Skeletal muscle satellite cell (primary cell): ENCODE results near the gene MROH8.

Experiments used
- H3K27me3 ChIP-seq: 2 replicates; pipeline ENCODE4 v1.7.0; 2013; ENCODE audit warnings: low read length; ENCODE audit not compliant: control insufficient read depth, insufficient read depth
- H3K36me3 ChIP-seq: 2 replicates; pipeline ENCODE4 v1.7.0; 2013; ENCODE audit warnings: mild to moderate bottlenecking, control low read depth, low read length; ENCODE audit not compliant: insufficient read depth
- H3K4me1 ChIP-seq: 2 replicates; pipeline ENCODE4 v1.7.0; 2013; ENCODE audit warnings: low read length; ENCODE audit not compliant: control insufficient read depth, insufficient read depth
- H3K4me2 ChIP-seq: 2 replicates; pipeline ENCODE4 v1.7.0; 2013; ENCODE audit warnings: mild to moderate bottlenecking, low read length
- H3K4me3 ChIP-seq: 2 replicates; pipeline ENCODE4 v1.7.0; 2013; ENCODE audit warnings: low read length
- H3K9ac ChIP-seq: 2 replicates; pipeline ENCODE4 v1.7.0; 2013; ENCODE audit warnings: mild to moderate bottlenecking, low read depth, low read length, moderate library complexity
- H3K9me3 ChIP-seq: replicated peaks from 2 replicates; pipeline ENCODE4 v1.7.0; 2013; ENCODE audit warnings: mild to moderate bottlenecking, control low read depth, low read length

MROH8 gene

GRCh38 chr20:37166867-37167266 is 12.5 kb downstream of the MROH8 start:
- Histone ChIP-seq H3K4me3 (no peak overlapping the region), H3K9ac (no peak overlapping the region), H3K4me1 (no peaks in the 10 kb centered on the region), H3K36me3 (no peaks in the 10 kb centered on the region), H3K4me2 (no peak overlapping the region), H3K9me3 (no peaks in the 10 kb centered on the region), H3K27me3 (peaks cover 3% of the 10 kb centered on the region)

DNA sequence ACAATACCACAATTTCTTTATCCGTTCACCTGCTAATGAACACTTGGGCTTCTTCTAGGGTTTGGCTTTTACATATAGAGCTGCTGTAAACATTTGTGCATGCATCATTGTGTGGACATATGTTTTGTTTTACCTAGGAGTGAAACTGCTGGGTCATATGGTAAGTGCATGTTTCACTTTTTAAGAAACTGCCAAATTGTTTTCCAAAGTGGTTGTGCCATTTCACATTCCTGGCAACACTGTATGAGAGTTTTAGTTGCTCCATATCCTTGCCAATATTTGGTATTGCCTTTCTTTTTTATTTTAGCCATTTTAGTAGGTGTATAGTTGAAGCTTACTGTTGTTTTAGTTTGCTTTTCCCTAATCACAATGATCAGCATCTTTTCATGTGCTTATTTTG is 14.3 kb downstream of the MROH8 start:
- Histone ChIP-seq H3K9ac (no peak overlapping the region), H3K4me3 (no peak overlapping the region), H3K4me2 (no peak overlapping the region), H3K4me1 (no peaks in the 10 kb centered on the region), H3K9me3 (no peaks in the 10 kb centered on the region), H3K36me3 (no peaks in the 10 kb centered on the region), H3K27me3 (peaks cover 4% of the 10 kb centered on the region)

DNA sequence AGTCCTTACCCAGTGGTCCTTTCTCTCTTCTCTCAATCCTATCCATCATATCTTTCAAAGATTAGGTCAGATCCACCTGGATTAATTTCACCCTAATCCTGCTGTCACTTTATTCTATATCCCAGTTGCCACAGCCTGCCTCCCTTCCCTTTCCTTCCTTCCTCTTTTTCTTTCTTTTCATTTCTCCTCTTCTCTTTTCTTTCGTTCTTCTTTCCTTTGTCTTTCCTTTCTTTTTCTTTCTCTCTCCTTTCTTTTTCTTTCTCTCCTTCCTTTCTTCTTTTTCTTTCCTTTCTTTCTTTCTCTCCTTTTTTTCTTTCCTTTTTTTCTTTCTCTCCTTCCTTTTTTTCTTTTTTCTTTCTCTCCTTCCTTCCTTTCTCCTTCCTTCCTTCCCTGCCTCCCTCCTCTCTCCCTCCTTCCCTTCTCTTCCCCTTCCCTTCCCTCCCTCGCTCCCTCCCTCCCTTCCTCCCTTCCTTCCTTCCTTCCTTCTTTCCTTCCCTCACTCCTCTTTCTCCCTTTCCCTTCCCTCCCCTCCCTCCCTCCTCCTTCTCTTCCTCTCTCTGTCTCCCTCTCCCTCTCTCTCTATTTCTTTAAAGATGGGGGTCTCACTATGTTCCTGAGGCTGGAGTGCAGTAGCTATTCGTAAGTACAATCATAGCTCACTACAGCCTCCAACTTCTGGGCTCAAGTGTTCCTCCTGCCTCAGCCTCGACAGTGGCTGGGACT is 15.4 kb downstream of the MROH8 start:
- H3K27me3 ChIP-seq = peaks cover 4% of the 10 kb centered on the region
- H3K4me1 ChIP-seq = no peaks in the 10 kb centered on the region
- H3K9me3 ChIP-seq = no peaks in the 10 kb centered on the region
- H3K9ac ChIP-seq = no peak overlapping the region
- no peak overlapping the region for H3K4me2 ChIP-seq
- H3K4me3 ChIP-seq = no peak overlapping the region
- no peaks in the 10 kb centered on the region for H3K36me3 ChIP-seq

DNA sequence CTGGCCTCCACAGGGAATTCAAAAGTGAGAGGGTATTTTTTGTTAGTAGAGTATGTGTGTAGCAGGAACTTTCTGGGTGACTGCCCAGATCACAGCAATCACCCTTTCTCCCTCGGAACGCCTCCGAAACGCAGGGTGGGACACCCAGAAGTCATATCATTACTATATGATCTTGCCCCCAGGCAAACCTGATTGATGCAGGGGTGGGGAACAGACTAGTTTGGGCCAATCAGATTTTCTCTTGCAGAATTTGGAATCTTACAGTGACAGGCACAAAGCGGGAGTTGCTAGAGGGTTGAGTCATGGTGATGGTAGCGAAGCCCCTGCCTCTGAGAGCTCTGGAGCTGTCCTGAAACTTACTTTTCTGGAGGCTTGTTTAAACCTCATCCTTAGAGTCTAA is 16.7 kb downstream of the MROH8 start:
- Histone ChIP-seq H3K4me2 (no peak overlapping the region), H3K4me3 (no peak overlapping the region), H3K9ac (no peak overlapping the region), H3K36me3 (no peaks in the 10 kb centered on the region), H3K4me1 (no peaks in the 10 kb centered on the region), H3K27me3 (peaks cover 4% of the 10 kb centered on the region), H3K9me3 (no peaks in the 10 kb centered on the region)

GRCh38 chr20:37161830-37162549 is 17.4 kb downstream of the MROH8 start:
- Histone ChIP-seq H3K9me3 (no peaks in the 10 kb centered on the region), H3K36me3 (no peaks in the 10 kb centered on the region), H3K27me3 (peaks cover 4% of the 10 kb centered on the region), H3K4me3 (no peak overlapping the region), H3K4me2 (no peak overlapping the region), H3K9ac (no peak overlapping the region), H3K4me1 (no peaks in the 10 kb centered on the region)

DNA sequence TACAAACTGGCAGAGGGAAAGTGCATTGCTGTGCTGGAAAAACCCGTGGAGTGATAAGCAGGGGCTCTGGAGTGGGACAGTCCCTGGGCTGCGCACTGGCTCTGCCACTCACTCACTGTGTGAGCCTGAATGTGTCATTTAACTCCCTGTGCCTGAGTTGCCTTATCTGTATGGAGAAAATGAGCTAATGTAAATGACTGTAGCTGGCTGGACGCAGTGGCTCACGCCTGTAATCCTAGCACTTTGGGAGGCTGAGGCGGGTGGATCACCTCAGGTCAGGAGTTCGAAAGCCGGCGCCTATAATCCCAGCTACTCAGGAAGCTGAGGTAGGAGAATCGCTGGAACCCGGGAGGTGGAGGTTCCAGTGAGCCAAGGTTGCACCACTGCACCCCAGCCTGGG is 18.7 kb downstream of the MROH8 start:
- Histone ChIP-seq H3K9me3 (no peaks in the 10 kb centered on the region), H3K4me1 (no peaks in the 10 kb centered on the region), H3K4me2 (no peak overlapping the region), H3K27me3 (peaks cover 4% of the 10 kb centered on the region), H3K36me3 (no peaks in the 10 kb centered on the region), H3K9ac (no peak overlapping the region), H3K4me3 (no peak overlapping the region)

- no peak overlapping the region for H3K4me3 ChIP-seq
- H3K4me2 ChIP-seq = no peak overlapping the region
- H3K36me3 ChIP-seq = no peaks in the 10 kb centered on the region
- H3K27me3 ChIP-seq = peaks cover 4% of the 10 kb centered on the region
- H3K9me3 ChIP-seq = no peaks in the 10 kb centered on the region
- no peaks in the 10 kb centered on the region for H3K4me1 ChIP-seq
- no peak overlapping the region for H3K9ac ChIP-seq
Measured at GRCh38 chr20:37158248-37158647, 21.1 kb downstream of the MROH8 start.

GRCh38 chr20:37155987-37156386 is 23.4 kb downstream of the MROH8 start:
- no peak overlapping the region for H3K4me2 ChIP-seq
- H3K36me3 ChIP-seq = no peaks in the 10 kb centered on the region
- H3K4me1 ChIP-seq = no peaks in the 10 kb centered on the region
- no peak overlapping the region for H3K9ac ChIP-seq
- H3K27me3 ChIP-seq = no peaks in the 10 kb centered on the region
- no peaks in the 10 kb centered on the region for H3K9me3 ChIP-seq
- H3K4me3 ChIP-seq = no peak overlapping the region

GRCh38 chr20:37154684-37155298 is 24.6 kb downstream of the MROH8 start:
- Histone ChIP-seq H3K27me3 (no peaks in the 10 kb centered on the region), H3K4me1 (no peaks in the 10 kb centered on the region), H3K4me2 (no peak overlapping the region), H3K9me3 (no peaks in the 10 kb centered on the region), H3K36me3 (no peaks in the 10 kb centered on the region), H3K9ac (no peak overlapping the region), H3K4me3 (no peak overlapping the region)

DNA sequence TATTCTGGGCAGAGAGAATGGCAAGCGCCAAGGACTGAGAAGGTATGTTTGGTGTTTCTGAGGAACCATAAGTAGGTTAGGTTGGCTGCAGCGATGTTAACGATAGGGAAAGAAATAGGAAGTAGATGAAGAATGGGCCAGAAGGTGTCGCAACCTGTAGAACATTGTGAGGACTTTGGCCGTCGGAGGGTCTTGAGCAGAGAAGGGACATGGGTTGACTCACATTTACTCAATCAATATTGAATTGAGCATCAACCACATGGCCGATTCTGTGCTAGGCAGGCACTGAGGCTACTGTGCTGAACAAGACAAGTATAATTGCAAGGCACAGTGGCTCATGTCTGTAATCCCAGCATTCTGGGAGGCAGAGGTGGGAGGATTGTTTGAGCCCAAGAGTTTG is 27.1 kb downstream of the MROH8 start:
- Histone ChIP-seq H3K9ac (no peak overlapping the region), H3K4me2 (no peak overlapping the region), H3K27me3 (no peaks in the 10 kb centered on the region), H3K4me1 (no peaks in the 10 kb centered on the region), H3K4me3 (no peak overlapping the region), H3K36me3 (no peaks in the 10 kb centered on the region), H3K9me3 (no peaks in the 10 kb centered on the region)

GRCh38 chr20:37151529-37151928 is 27.8 kb downstream of the MROH8 start:
- Histone ChIP-seq H3K4me3 (no peak overlapping the region), H3K36me3 (no peaks in the 10 kb centered on the region), H3K9ac (no peak overlapping the region), H3K27me3 (no peaks in the 10 kb centered on the region), H3K4me2 (no peak overlapping the region), H3K9me3 (no peaks in the 10 kb centered on the region), H3K4me1 (no peaks in the 10 kb centered on the region)
